ENCODE measurements around the gene SYT6.

The SYT6 gene

GRCh38 chr1:114153261-114154145, at the start of gene SYT6:
TSS of gene SYT6 (minus strand) at chr1:114153869. CDS start at chr1:114153772, 97 bp downstream.
- DNase-seq: no peak

- no peak for DNase-seq
Observed at GRCh38 chr1:114201486-114201885, 47.8 kb upstream of the SYT6 start.

GRCh38 chr1:114199017-114199594, 45.4 kb upstream of the SYT6 start:
- DNase-seq: no peak

GRCh38 chr1:114196992-114197907, 43.6 kb upstream of the SYT6 start:
- DNase-seq: no peak

- DNase-seq: no peak
Observed at GRCh38 chr1:114195819-114196218, 42.1 kb upstream of the SYT6 start.

- no peak for DNase-seq
Observed at GRCh38 chr1:114192328-114192727, 38.7 kb upstream of the SYT6 start.

GRCh38 chr1:114189398-114189797, 35.7 kb upstream of the SYT6 start:
- DNase-seq: no peak

- DNase-seq: no peak
Observed at GRCh38 chr1:114181356-114181755, 27.7 kb upstream of the SYT6 start.

GRCh38 chr1:114180742-114181141, 27.1 kb upstream of the SYT6 start:
- DNase-seq: no peak

GRCh38 chr1:114178936-114179335, 25.3 kb upstream of the SYT6 start:
- DNase-seq: no peak

- no peak for DNase-seq
Observed at GRCh38 chr1:114177282-114177681, 23.6 kb upstream of the SYT6 start.

- no peak for DNase-seq
Observed at GRCh38 chr1:114176366-114176765, 22.7 kb upstream of the SYT6 start.

GRCh38 chr1:114173680-114174079, 20.0 kb upstream of the SYT6 start:
- no peak for DNase-seq

- DNase-seq: no peak
Observed at GRCh38 chr1:114169509-114169908, 15.8 kb upstream of the SYT6 start.

GRCh38 chr1:114167226-114167625, 13.6 kb upstream of the SYT6 start:
- DNase-seq: no peak

GRCh38 chr1:114164840-114165543, 11.3 kb upstream of the SYT6 start:
- no peak for DNase-seq

GRCh38 chr1:114159941-114160340, 6.3 kb upstream of the SYT6 start:
- DNase-seq: no peak

GRCh38 chr1:114157275-114157660, 3.6 kb upstream of the SYT6 start:
- no peak for DNase-seq

- no peak for DNase-seq
Observed at GRCh38 chr1:114156538-114157274, 3.0 kb upstream of the SYT6 start.

GRCh38 chr1:114155706-114156105, 2.0 kb upstream of the SYT6 start:
- no peak for DNase-seq

- no peak for DNase-seq
Observed at GRCh38 chr1:114154963-114155322, 1.3 kb upstream of the SYT6 start.

Data from inflammatory macrophage treated with lipopolysaccharide for 1 hour (primary cell).